K562 (cell line): ENCODE data around the gene CBFA2T3. TPM values are rescaled to one million over a fixed set of nuclear protein-coding genes. Genes with fewer than 3 reads are reported as not detected.

Experiments used
- CBX5 ChIP-seq: IDR thresholded peaks from 2 replicates; pipeline ENCODE4 v1.6.1; 2014; ENCODE audit warnings: low read depth, borderline replicate concordance
- CREB3 ChIP-seq: fragments of 450-650 bp; conservative IDR thresholded peaks from 2 replicates; pipeline ENCODE4 v1.6.1; 2016; ENCODE audit warnings: missing genetic modification characterization, low read depth, mild to moderate bottlenecking, missing compliant biosample characterization, moderate library complexity
- CUX1 ChIP-seq: fragments of 200-800 bp; sonication (Bioruptor generic); IDR thresholded peaks from 2 replicates; pipeline ENCODE4 v1.6.1; 2016; ENCODE audit warnings: missing genetic modification characterization, missing compliant biosample characterization
- E2F4 ChIP-seq: sonication (generic); formaldehyde crosslinking; IDR thresholded peaks from 2 replicates; pipeline ENCODE4 v1.8.0; 2022; ENCODE audit warnings: mild to moderate bottlenecking, low read depth, missing genetic modification reagents
- LARP7 ChIP-seq: fragments of 450-650 bp; IDR thresholded peaks from 2 replicates; pipeline ENCODE4 v1.6.1; 2016
- MCM7 ChIP-seq, 2 experiments: fragments of 450-650 bp; IDR thresholded peaks; 2 replicates each; pipeline ENCODE4 v1.6.1; 2016 to 2018
- MLX ChIP-seq, 2 experiments: fragments of 450-650 bp in 1 of 2; sonication (generic) in 1 of 2; formaldehyde crosslinking; conservative IDR thresholded peaks; 2 replicates each; pipeline versions ENCODE4 v1.4.0 to v1.8.1; 2020 to 2022; ENCODE audit warnings: mild to moderate bottlenecking in 1 of 2, missing genetic modification reagents in 1 of 2
- MXI1 ChIP-seq: IDR thresholded peaks from 2 replicates; pipeline ENCODE4 v1.6.1; 2011; ENCODE audit warnings: low read depth, mild to moderate bottlenecking, improper control_type of control experiment, low read length
- NCOA4 ChIP-seq: fragments of 450-650 bp; IDR thresholded peaks from 2 replicates; pipeline ENCODE4 v1.6.1; 2018; ENCODE audit warnings: mild to moderate bottlenecking; ENCODE audit not compliant: partially characterized antibody
- NR4A1 ChIP-seq, 2 experiments: fragments of 250-450 bp in 1 of 2; fragments of 450-650 bp in 1 of 2; sonication (Bioruptor Pico) in 1 of 2; IDR thresholded peaks; 2 replicates each; pipeline versions ENCODE4 v1.4.0 to v1.6.1; 2016 to 2020; ENCODE audit warnings: mild to moderate bottlenecking in 2 of 2, missing compliant biosample characterization in 1 of 2, missing genetic modification characterization in 1 of 2, moderate library complexity in 1 of 2
- PBX2 ChIP-seq, 2 experiments: IDR thresholded peaks in 1 of 2; conservative IDR thresholded peaks in 1 of 2; 2 replicates each; pipeline ENCODE4 v1.6.1; 2016; ENCODE audit warnings: low read depth in 2 of 2, mild to moderate bottlenecking in 1 of 2, missing compliant biosample characterization in 1 of 2, missing genetic modification characterization in 1 of 2, moderate library complexity in 1 of 2
- SMAD4 ChIP-seq: fragments of 250-450 bp; sonication (Bioruptor Pico); conservative IDR thresholded peaks from 2 replicates; pipeline ENCODE4 v1.8.0; 2021; ENCODE audit warnings: inconsistent platforms, mild to moderate bottlenecking, moderate library complexity
- TBP ChIP-seq: optimal IDR thresholded peaks from 2 replicates; pipeline ENCODE3; 2011; ENCODE audit warnings: low read depth, low read length, improper control_type of control experiment
- ZBTB17 ChIP-seq: fragments of 450-650 bp; formaldehyde crosslinking; IDR thresholded peaks from 2 replicates; pipeline ENCODE4 v1.4.0; 2020; ENCODE audit warnings: mild to moderate bottlenecking
- ZNF133 ChIP-seq: fragments of 250-450 bp; sonication (Bioruptor Pico); IDR thresholded peaks from 2 replicates; pipeline ENCODE4 v1.4.0; 2020; ENCODE audit warnings: mild to moderate bottlenecking
- polyA plus RNA-seq, 8 experiments: library from polyadenylated mRNA; depleted of rRNA in 4 of 8; stranded (reverse) in 5 of 8; unstranded in 3 of 8; fragments of >200 nt; fragmentation: Nextera tagmentation in 2 of 8; fragmentation: Illumina TruSeq in 1 of 8; extraction: Ambion mirVana in 2 of 8; extraction: Trizol in 1 of 8; gene quantifications; 2 replicates each; pipeline versions ENCODE4 v1.2.1 to v1.2.3, GENCODE V29; 2011 to 2014; ENCODE audit warnings: inconsistent platforms in 1 of 8, missing spikeins in 1 of 8
- total RNA-seq, 7 experiments: library from RNA; depleted of rRNA in 6 of 7; stranded (reverse); fragments of >200 nt in 6 of 7; fragmentation: Illumina TruSeq in 2 of 7; extraction: Trizol in 2 of 7; gene quantifications; 2 replicates each; pipeline versions ENCODE4 v1.2.1 to v1.2.3, GENCODE V29; 2011 to 2021; ENCODE audit warnings: low replicate concordance in 1 of 7

Gene CBFA2T3
- total and polyA plus RNA-seq, 9 of the 15 experiments (the other 6 are each of a cell fraction or from before 2014, with no cell fraction given) = 2.3 to 145 (median 6.7) TPM

GRCh38 chr16:89004209-89004831 is 27.3 kb upstream of the CBFA2T3 start (continued):
- no peak for TF ChIP-seq MLX (CRISPR knock-in tag; conservative IDR thresholded peaks at IDR 0.05)
- no peak for TF ChIP-seq TBP
- no peak for TF ChIP-seq E2F4 (CRISPR knock-in tag)
- peak; percentile 23; the same call in 1 of the 2 replicates for TF ChIP-seq PBX2 (CRISPR knock-in tag; IDR thresholded peaks at IDR 0.05; ENCODE audit: low read depth)
- TF ChIP-seq PBX2 (tag; conservative IDR thresholded peaks at IDR 0.05; ENCODE audit: low read depth) = peak; percentile 91
- peak; percentile 98 for TF ChIP-seq CUX1 (CRISPR knock-in tag)
- peak; percentile 27; the same call in 1 of the 2 replicates for TF ChIP-seq CBX5
- peak; percentile 100 for TF ChIP-seq SMAD4 (CRISPR knock-in tag)
- peak; percentile 86 for TF ChIP-seq ZBTB17 (CRISPR knock-in tag)
- no peak for TF ChIP-seq LARP7
- peak; percentile 57 for TF ChIP-seq NCOA4
- TF ChIP-seq ZNF133 = 0 out of 2 replicates have a peak, but pooled peaks have one; percentile 73
- 0 out of 4 replicates have a peak, but pooled peaks of 1 of the 2 experiments have one; percentile 33 for TF ChIP-seq MCM7 (IDR thresholded peaks at IDR 0.05)
- peak; percentile 95 for TF ChIP-seq CREB3 (tag)
- peak; percentile 92 for TF ChIP-seq MXI1
- peak; percentile 98 for TF ChIP-seq NR4A1 (CRISPR knock-in tag; IDR thresholded peaks at IDR 0.05)
- TF ChIP-seq NR4A1 (tag; IDR thresholded peaks at IDR 0.05) = peak; percentile 98
